H1 (cell line): ENCODE measurements around the gene PABPC1L. TPM values are rescaled to one million over a fixed set of nuclear protein-coding genes. Genes with fewer than 3 reads are reported as not detected.

Source experiments
- ASH2L ChIP-seq: fragments of 200-600, 300-600 bp; sonication (generic); IDR thresholded peaks from one replicate; pipeline ENCODE4 v1.7.1; 2017; ENCODE audit warnings: low read length
- USF2 ChIP-seq: IDR thresholded peaks from 2 replicates; pipeline ENCODE4 v1.6.1; 2011; ENCODE audit warnings: low read length, improper control_type of control experiment
- ZNF274 ChIP-seq: IDR thresholded peaks from 2 replicates; pipeline ENCODE4 v1.7.0; 2012; ENCODE audit warnings: low read length, borderline replicate concordance; ENCODE audit errors: extremely low read depth
- polyA plus RNA-seq, 7 experiments: library from polyadenylated mRNA; depleted of rRNA in 3 of 7; stranded (reverse) in 5 of 7; unstranded in 2 of 7; fragments of >200 nt in 5 of 7; fragments of 200-250 nt in 2 of 7; gene quantifications; 1 replicate in 5 of 7; 2 replicates in 1 of 7; 4 replicates in 1 of 7; pipeline versions ENCODE4 v1.2.1 to v1.2.3, GENCODE V29; 2011 to 2013; ENCODE audit warnings: missing spikeins in 2 of 7, mixed read lengths in 2 of 7
- total RNA-seq: library from RNA; stranded (reverse); fragmentation: NEBNext Ultra II Directional; extraction: Animal tissue kit (Norgen Biotek cat#: 25700); gene quantifications from 2 replicates; pipeline ENCODE4 v1.2.1, GENCODE V29; 2021

The PABPC1L gene
- total and polyA plus RNA-seq, 2 of the 8 experiments (the other 6 are each of a cell fraction or from before 2014, with no cell fraction given) = 61.1 to 108 TPM

DNA sequence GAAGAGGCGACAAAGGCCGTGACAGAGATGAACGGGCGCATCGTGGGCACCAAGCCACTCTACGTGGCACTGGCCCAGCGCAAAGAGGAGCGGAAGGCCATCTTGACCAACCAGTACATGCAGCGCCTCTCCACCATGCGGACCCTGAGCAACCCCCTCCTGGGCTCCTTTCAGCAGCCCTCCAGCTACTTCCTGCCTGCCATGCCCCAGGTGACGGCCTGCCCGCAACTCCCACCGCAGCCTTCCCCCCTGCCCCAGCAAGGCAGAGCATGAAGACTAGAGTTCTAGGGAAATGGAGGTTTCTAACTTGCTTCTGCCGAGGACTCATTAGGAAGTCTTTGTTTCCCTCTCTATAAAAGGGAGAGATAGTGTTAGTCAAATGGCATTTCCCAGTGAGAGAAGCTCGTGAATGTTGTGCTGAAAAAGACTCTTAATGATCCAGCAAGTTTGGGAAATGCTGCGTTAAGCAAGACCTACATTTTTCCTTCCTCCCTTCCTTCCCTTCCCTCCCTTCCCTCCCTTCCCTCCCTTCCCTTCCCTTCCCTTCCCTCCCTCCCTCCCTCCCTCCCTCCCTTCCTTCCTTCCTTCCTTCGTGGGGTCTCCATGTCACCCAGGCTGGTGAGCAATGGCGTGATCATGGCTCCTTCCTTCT lies 20.8 kb downstream of the PABPC1L start (continued):
- TF ChIP-seq USF2 (no peak), ZNF274 (no peak), ASH2L (no peak)
